ENCODE measurements around the gene COBLL1. TPM values are rescaled to one million over a fixed set of nuclear protein-coding genes. Genes with fewer than 3 reads are reported as not detected.

COBLL1 gene
- total RNA-seq, 4 donors from 2014 or later, result 41.4 to 66.0 (median 61.9) TPM

DNA sequence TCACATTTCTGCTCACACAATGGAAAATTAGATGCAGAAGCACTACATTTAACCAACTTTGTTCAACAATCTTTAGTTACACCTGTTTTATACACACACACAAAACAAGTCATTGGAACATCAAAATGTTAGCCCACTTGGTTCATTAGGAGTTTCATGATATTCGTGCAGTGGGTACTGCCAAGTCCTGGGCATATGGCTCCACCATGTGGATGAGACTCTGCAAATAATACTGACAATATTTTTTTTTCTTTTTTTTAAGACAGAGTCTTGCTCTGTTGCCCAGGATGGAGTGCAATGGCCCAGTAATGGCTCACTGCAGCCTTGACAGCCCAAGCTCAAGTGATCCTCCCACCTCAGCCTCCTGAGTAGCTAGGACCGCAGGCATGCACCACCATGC lies 185.9 kb downstream of the COBLL1 start:
- no peak overlapping the region for H3K4me3 ChIP-seq
- intact Hi-C loops (cut with DNase I), result no loop called here
- WGBS, result 88% methylated on average over 2 of the region's 2 CpGs

DNA sequence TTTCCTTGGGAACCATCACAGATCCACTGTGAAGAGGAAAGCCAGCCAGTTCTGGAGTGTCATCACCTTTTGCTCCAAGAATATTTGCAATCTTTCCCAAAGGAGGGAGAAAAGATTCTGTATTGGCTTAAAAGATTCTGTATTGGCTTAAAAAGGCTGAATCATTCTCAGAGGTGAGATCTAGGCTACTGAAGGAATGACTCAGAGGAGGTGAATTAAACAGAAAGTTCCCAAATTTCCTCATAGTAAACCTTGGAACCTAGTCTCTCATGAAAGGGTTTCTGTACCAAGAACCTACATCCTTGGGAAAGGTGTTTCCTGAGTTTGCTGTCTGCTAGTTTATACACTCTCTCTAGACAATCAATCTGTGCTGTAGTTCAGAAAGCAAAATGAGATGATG lies 186.3 kb downstream of the COBLL1 start:
- no peak for DNase-seq (ENCODE audit: extremely low spot score)
- H3K27ac ChIP-seq (replicated peaks in 1 of 4), result no peak overlapping the region
- TF ChIP-seq POLR2AphosphoS5 (IDR thresholded peaks at IDR 0.05), result no peak
- TF ChIP-seq, protein P1, sequence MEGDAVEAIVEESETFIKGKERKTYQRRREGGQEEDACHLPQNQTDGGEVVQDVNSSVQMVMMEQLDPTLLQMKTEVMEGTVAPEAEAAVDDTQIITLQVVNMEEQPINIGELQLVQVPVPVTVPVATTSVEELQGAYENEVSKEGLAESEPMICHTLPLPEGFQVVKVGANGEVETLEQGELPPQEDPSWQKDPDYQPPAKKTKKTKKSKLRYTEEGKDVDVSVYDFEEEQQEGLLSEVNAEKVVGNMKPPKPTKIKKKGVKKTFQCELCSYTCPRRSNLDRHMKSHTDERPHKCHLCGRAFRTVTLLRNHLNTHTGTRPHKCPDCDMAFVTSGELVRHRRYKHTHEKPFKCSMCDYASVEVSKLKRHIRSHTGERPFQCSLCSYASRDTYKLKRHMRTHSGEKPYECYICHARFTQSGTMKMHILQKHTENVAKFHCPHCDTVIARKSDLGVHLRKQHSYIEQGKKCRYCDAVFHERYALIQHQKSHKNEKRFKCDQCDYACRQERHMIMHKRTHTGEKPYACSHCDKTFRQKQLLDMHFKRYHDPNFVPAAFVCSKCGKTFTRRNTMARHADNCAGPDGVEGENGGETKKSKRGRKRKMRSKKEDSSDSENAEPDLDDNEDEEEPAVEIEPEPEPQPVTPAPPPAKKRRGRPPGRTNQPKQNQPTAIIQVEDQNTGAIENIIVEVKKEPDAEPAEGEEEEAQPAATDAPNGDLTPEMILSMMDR (IDR thresholded peaks at IDR 0.05), result no peak
- TF ChIP-seq EP300 (IDR thresholded peaks at IDR 0.05), result no peak
- H3K9me3 ChIP-seq, result peaks cover 0 to 10% (median 0%) of the 10 kb centered on the region in 4 donors
- no peak overlapping the region for H3K4me3 ChIP-seq
- intact Hi-C loops (cut with DNase I), result no loop called here
- no peaks in the 10 kb centered on the region for H3K27me3 ChIP-seq
- H3K4me1 ChIP-seq, result peaks cover 0 to 8% (median 0%) of the 10 kb centered on the region in 4 donors
- H3K36me3 ChIP-seq, result peaks cover 0 to 4% (median 0%) of the 10 kb centered on the region in 4 donors

More for the DNA sequence above, 185.9 kb downstream of the COBLL1 start:
- no peaks in the 10 kb centered on the region for H3K27me3 ChIP-seq
- peaks cover 0 to 8% (median 0%) of the 10 kb centered on the region in 4 donors for H3K4me1 ChIP-seq
- peaks cover 0 to 6% (median 0%) of the 10 kb centered on the region in 4 donors for H3K9me3 ChIP-seq
- H3K36me3 ChIP-seq, result peaks cover 0 to 4% (median 0%) of the 10 kb centered on the region in 4 donors
- no peak for DNase-seq (ENCODE audit: extremely low spot score)
- H3K27ac ChIP-seq (replicated peaks in 1 of 4), result no peak overlapping the region
- TF ChIP-seq EP300 (IDR thresholded peaks at IDR 0.05) (no peak), POLR2A (IDR thresholded peaks at IDR 0.05; ENCODE audit: low read depth) (no peak), POLR2AphosphoS5 (IDR thresholded peaks at IDR 0.05) (no peak)
- TF ChIP-seq, protein P1 (IDR thresholded peaks at IDR 0.05), result no peak

DNA sequence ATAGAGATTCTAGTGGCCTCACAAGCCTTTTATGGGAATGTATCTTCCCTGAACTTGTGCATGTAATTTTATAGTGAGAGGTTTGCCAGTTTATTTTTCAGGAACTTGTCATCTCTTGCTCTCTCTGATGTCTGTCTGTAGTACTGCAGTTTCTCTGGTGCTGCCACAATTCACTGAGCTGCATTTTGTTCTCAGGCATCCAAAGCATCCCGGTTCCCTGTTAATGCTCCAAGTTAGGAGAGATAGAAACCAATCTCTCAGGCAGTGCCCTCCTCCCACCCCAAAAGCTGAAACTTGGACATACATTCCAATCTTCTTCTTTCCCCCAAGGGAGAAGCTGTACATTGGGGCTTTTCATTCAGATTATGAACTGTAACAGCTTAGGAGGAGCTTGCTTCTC lies 190.3 kb downstream of the COBLL1 start:
- no peak overlapping the region for H3K27ac ChIP-seq (replicated peaks in 1 of 4)
- no peaks in the 10 kb centered on the region for H3K36me3 ChIP-seq
- H3K9me3 ChIP-seq, result peaks cover 0 to 34% (median 12%) of the 10 kb centered on the region in 4 donors
- TF ChIP-seq POLR2AphosphoS5 (IDR thresholded peaks at IDR 0.05), result no peak
- TF ChIP-seq, protein P1 (IDR thresholded peaks at IDR 0.05), result no peak
- no peak for TF ChIP-seq POLR2A (IDR thresholded peaks at IDR 0.05; ENCODE audit: low read depth)
- no peak for TF ChIP-seq EP300 (IDR thresholded peaks at IDR 0.05)
- H3K4me1 ChIP-seq, result peaks cover 0 to 8% (median 0%) of the 10 kb centered on the region in 4 donors
- no peak overlapping the region for H3K4me3 ChIP-seq
- WGBS, result 33% methylated on average over 1 of the region's 1 CpG
- DNase-seq (ENCODE audit: extremely low spot score), result no peak
- intact Hi-C loops (cut with DNase I), result no loop called here
- no peaks in the 10 kb centered on the region for H3K27me3 ChIP-seq

DNA sequence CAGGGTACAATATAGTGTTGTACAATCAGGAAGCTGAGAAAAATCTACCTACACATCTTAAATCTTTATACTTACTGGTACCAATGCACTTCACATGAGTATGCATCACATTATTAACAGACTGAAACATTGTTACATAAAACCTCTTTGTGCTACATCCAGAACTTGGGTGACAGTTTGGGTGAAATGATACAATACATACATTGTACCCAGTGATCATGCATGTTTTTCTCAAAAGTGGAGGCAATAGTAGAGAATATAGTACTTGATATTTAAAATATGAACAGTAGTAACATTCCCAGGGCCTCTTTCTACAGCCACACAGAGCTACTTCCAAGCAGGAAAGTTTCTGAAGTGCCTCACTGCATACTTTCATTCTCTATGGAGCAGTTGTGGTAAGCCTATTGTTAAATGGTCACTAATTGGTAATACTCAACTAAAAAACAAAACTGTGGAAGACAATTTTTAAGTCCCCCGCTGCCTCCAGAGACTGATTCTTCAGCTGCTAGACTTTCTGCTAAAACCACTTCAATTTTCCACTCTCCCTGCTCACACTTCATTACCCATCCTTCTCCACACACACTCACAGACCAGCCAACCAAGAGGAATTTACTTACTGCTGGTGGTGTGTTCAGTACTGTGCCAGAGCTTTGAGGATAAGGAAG lies 197.5 kb downstream of the COBLL1 start:
- no peak for DNase-seq (ENCODE audit: extremely low spot score)
- intact Hi-C loops (cut with DNase I), result no loop called here
- TF ChIP-seq POLR2A (IDR thresholded peaks at IDR 0.05; ENCODE audit: low read depth) (no peak), POLR2AphosphoS5 (IDR thresholded peaks at IDR 0.05) (no peak)
- H3K4me3 ChIP-seq, result no peak overlapping the region
- H3K9me3 ChIP-seq, result peaks cover 0 to 16% (median 8%) of the 10 kb centered on the region in 4 donors
- H3K4me1 ChIP-seq, result no peaks in the 10 kb centered on the region
- no peak overlapping the region for H3K27ac ChIP-seq (replicated peaks in 1 of 4)
- no peaks in the 10 kb centered on the region for H3K36me3 ChIP-seq
- no peaks in the 10 kb centered on the region for H3K27me3 ChIP-seq
- 94% methylated on average over 1 of the region's 1 CpG for WGBS

DNA sequence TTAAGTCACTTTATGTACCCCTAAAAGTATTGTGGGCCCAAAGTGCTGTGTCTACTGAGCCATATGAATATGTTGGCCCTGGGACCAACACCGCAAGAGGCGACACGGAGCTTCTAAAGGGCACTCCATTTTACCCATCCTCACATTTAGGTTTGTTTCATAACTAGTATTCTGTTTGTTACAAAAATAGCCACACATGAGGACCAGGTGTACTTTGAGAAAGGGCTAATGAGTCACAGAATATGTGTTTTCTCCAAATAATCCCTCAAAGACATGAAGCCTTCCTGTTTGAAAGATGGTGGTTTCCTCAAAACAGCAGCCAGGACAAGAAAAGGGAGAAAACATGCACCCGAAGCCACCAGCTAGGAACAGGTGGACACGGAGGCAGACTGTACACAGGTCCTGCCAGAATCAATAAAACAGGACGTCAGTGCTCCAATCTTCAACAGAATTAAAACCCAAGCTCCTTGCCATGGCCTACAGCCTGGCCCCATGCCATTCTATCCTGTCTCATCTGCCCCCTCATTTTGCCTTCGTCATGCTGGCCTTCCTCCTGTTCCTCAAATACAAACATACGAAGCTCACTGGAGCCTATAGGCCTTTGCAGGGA lies 198.6 kb downstream of the COBLL1 start:
- Histone ChIP-seq H3K4me1 (no peaks in the 10 kb centered on the region), H3K27me3 (no peaks in the 10 kb centered on the region), H3K36me3 (no peaks in the 10 kb centered on the region), H3K4me3 (no peak overlapping the region), H3K27ac (replicated peaks in 1 of 4) (no peak overlapping the region), H3K9me3 (peaks cover 0 to 5% (median 1%) of the 10 kb centered on the region in 4 donors)
- WGBS, result 91% methylated on average over 8 of the region's 8 CpGs
- TF ChIP-seq EP300 (IDR thresholded peaks at IDR 0.05) (no peak), POLR2A (IDR thresholded peaks at IDR 0.05; ENCODE audit: low read depth) (no peak), POLR2AphosphoS5 (IDR thresholded peaks at IDR 0.05) (no peak)
- TF ChIP-seq, protein P1 (IDR thresholded peaks at IDR 0.05), result no peak
- DNase-seq (ENCODE audit: extremely low spot score), result no peak
- intact Hi-C loops (cut with DNase I), result no loop called here
